Hepatocyte (in vitro differentiated cells): ENCODE data around the gene DGKK.

ENCODE experiments used
- CTCF ChIP-seq: fragments of 200-600 bp; sonication (generic); IDR thresholded peaks from 2 replicates; pipeline ENCODE4 v1.5.1; 2016; ENCODE audit warnings: antibody characterized with exemption, mild to moderate bottlenecking; ENCODE audit not compliant: poor library complexity
- EZH2 ChIP-seq: fragments of 200-600 bp; sonication (generic); IDR thresholded peaks from 2 replicates; pipeline ENCODE4 v1.6.1; 2016; ENCODE audit warnings: antibody characterized with exemption, mild to moderate bottlenecking, borderline replicate concordance

- TF ChIP-seq CTCF: no peak
- no peak for TF ChIP-seq EZH2
Observed at GRCh38 chrX:50450324-50450723, 20.3 kb downstream of the DGKK start.
